SU-DHL-6 (cell line): ENCODE results near the gene NADK.

Experiments
- EZH2phosphoT487 ChIP-seq: fragments of 200-600 bp; sonication (generic), shearing (Covaris generic); conservative IDR thresholded peaks from 2 replicates; pipeline ENCODE4 v1.6.1; 2018; ENCODE audit warnings: mild to moderate bottlenecking, antibody characterized with exemption, low read length, moderate library complexity, mixed read lengths
- TF ChIP-seq, protein P1 (sequence below): fragments of 200-600 bp; sonication (generic); IDR thresholded peaks from one replicate; pipeline ENCODE4 v1.5.1; 2017; ENCODE audit warnings: antibody characterized with exemption, mild to moderate bottlenecking, low read length, moderate library complexity; ENCODE audit not compliant: insufficient read depth, poor library complexity, severe bottlenecking

DNA sequence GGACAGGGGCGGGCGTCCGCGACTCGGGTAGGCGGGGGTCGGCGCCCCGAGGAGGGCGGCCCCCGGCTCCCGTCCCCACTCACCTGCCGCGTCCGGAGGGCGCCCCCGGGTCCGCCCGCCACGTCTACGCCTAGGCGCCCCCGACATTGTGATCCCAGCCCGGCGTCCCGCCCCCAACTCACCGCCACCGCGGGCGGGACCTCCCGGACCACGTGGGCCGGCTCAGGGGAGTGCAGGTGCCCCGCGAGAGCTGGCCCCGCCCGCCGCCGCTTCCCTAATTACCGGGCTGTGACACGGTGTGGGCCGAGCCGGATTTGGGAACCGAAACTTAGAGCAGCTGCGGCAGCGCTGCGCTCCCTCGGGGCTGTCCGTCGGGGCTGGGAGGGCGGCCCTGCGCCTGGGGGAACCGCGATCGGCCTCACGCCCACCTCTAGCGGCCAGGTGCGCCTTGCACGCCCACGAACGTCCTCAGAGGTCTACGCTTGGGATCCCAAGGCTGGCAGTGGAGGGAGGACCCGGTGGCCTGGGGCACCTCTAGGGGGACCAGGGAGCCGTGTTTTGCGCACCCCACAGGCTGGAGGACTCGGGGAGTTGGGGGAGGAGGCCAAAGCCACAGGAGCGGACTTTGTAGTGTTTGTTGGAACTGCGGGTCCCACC lies 521 bp upstream of the NADK start:
- TF ChIP-seq, protein P1, sequence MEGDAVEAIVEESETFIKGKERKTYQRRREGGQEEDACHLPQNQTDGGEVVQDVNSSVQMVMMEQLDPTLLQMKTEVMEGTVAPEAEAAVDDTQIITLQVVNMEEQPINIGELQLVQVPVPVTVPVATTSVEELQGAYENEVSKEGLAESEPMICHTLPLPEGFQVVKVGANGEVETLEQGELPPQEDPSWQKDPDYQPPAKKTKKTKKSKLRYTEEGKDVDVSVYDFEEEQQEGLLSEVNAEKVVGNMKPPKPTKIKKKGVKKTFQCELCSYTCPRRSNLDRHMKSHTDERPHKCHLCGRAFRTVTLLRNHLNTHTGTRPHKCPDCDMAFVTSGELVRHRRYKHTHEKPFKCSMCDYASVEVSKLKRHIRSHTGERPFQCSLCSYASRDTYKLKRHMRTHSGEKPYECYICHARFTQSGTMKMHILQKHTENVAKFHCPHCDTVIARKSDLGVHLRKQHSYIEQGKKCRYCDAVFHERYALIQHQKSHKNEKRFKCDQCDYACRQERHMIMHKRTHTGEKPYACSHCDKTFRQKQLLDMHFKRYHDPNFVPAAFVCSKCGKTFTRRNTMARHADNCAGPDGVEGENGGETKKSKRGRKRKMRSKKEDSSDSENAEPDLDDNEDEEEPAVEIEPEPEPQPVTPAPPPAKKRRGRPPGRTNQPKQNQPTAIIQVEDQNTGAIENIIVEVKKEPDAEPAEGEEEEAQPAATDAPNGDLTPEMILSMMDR, result peak; percentile 62
- no peak for TF ChIP-seq EZH2phosphoT487
